Loucy (cell line): Measurements from ENCODE around the gene SRRM4.

ENCODE experiments used
- H2AFZ ChIP-seq: fragments of 200-600 bp; sonication (generic); 2 replicates; pipeline ENCODE4 v1.6.0; 2016; ENCODE audit warnings: antibody characterized with exemption, mild to moderate bottlenecking, low read length, moderate library complexity
- H3F3A ChIP-seq: fragments of 200-600 bp; 2 replicates; pipeline ENCODE4 v1.6.0; 2016; ENCODE audit warnings: antibody characterized with exemption, low read depth, mild to moderate bottlenecking
- H3K27me3 ChIP-seq: fragments of 200-600 bp; sonication (generic); 2 replicates; pipeline ENCODE4 v1.6.1; 2014; ENCODE audit warnings: low read length, mild to moderate bottlenecking; ENCODE audit not compliant: insufficient read depth, poor library complexity, severe bottlenecking
- H3K36me3 ChIP-seq: fragments of 200-600 bp; sonication (generic); 2 replicates; pipeline ENCODE4 v1.6.1; 2016; ENCODE audit warnings: low read length; ENCODE audit not compliant: insufficient read depth
- H3K4me1 ChIP-seq: fragments of 200-600 bp; sonication (generic); 2 replicates; pipeline ENCODE4 v1.5.1; 2014; ENCODE audit warnings: low read length, mild to moderate bottlenecking; ENCODE audit not compliant: insufficient read depth, poor library complexity, severe bottlenecking
- H3K4me2 ChIP-seq: fragments of 200-600 bp; sonication (generic); 2 replicates; pipeline ENCODE4 v1.6.0; 2014; ENCODE audit warnings: antibody characterized with exemption, low read length, low read depth, mild to moderate bottlenecking; ENCODE audit not compliant: poor library complexity, severe bottlenecking
- H3K4me3 ChIP-seq: fragments of 200-600 bp; sonication (generic); 2 replicates; pipeline ENCODE4 v1.5.1; 2014; ENCODE audit warnings: low read length, mild to moderate bottlenecking, mixed read lengths; ENCODE audit not compliant: poor library complexity, severe bottlenecking
- H3K79me2 ChIP-seq: fragments of 200-600 bp; sonication (generic); 2 replicates; pipeline ENCODE4 v1.6.1; 2014; ENCODE audit warnings: low read length; ENCODE audit not compliant: insufficient read depth
- H3K9ac ChIP-seq: fragments of 200-600 bp; sonication (generic); 2 replicates; pipeline ENCODE4 v1.6.0; 2014; ENCODE audit warnings: mild to moderate bottlenecking, low read depth, low read length, moderate library complexity; ENCODE audit not compliant: poor library complexity, severe bottlenecking
- H3K9me2 ChIP-seq: fragments of 200-600 bp; sonication (generic); replicated peaks from 2 replicates; pipeline ENCODE4 v1.6.1; 2016; ENCODE audit warnings: low read depth, low read length, mixed read lengths
- H3K9me3 ChIP-seq: fragments of 200-600 bp; sonication (generic); 2 replicates; pipeline ENCODE4 v1.6.1; 2014; ENCODE audit warnings: mild to moderate bottlenecking, antibody characterized with exemption, low read length, low read depth; ENCODE audit not compliant: insufficient read depth
- H4K20me1 ChIP-seq: fragments of 200-600 bp; sonication (generic); 2 replicates; pipeline ENCODE4 v1.6.0; 2014; ENCODE audit warnings: antibody characterized with exemption, low read length, mild to moderate bottlenecking; ENCODE audit not compliant: insufficient read depth, poor library complexity, severe bottlenecking
- EZH2phosphoT487 ChIP-seq: fragments of 200-600 bp; IDR thresholded peaks from 2 replicates; pipeline ENCODE4 v1.6.1; 2018; ENCODE audit warnings: antibody characterized with exemption, mild to moderate bottlenecking, moderate library complexity, borderline replicate concordance
- TF ChIP-seq, protein P1 (sequence below): fragments of 200-600 bp; sonication (generic); conservative IDR thresholded peaks from 2 replicates; pipeline ENCODE4 v1.5.1; 2014; ENCODE audit warnings: mild to moderate bottlenecking, antibody characterized with exemption, low read length

SRRM4 gene

DNA sequence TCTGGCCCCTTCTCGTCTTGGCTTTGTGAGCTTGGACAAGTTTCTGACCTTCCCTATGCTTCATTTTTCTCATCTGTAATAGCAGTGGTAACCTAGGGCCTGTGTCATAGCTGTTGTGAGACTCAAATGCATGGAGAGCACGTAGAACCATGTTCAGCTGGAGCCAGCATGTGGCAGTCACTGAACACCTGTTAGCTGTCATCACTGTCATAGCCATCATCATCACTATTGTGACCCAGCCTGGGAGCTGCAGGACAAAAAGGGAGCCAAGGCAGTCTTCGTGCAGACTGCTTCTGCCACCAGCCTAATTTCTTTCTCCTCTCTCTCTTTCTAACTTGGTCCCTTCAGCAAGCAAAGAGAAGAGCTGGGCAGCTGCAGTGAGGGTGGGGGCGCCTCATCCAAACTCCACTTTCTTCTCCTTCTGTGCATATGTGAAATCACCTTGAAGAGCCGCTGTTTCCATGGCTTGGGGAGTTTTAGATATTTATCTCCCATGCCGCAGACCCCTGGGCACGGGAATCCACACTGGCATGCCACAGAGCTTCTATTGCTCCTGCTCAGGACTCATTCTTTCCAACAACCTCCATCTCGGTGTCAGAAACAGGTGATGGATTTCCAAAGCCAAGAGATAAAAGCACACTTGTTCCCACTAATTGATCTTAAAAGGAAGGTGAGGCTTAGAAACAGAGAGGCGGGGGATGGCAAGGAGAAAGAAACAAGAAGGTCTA lies 87.0 kb downstream of the SRRM4 start:
- Histone ChIP-seq H3K4me1 (no peaks in the 10 kb centered on the region), H3K79me2 (no peaks in the 10 kb centered on the region), H3K9me3 (no peaks in the 10 kb centered on the region), H3K27me3 (no peaks in the 10 kb centered on the region), H2AFZ (no peak overlapping the region), H3K4me2 (no peak overlapping the region), H3F3A (no peaks in the 10 kb centered on the region), H3K9ac (no peak overlapping the region), H3K36me3 (no peaks in the 10 kb centered on the region), H3K9me2 (no peaks in the 10 kb centered on the region), H3K4me3 (no peak overlapping the region), H4K20me1 (no peaks in the 10 kb centered on the region)
- TF ChIP-seq EZH2phosphoT487 = no peak
- TF ChIP-seq, protein P1, sequence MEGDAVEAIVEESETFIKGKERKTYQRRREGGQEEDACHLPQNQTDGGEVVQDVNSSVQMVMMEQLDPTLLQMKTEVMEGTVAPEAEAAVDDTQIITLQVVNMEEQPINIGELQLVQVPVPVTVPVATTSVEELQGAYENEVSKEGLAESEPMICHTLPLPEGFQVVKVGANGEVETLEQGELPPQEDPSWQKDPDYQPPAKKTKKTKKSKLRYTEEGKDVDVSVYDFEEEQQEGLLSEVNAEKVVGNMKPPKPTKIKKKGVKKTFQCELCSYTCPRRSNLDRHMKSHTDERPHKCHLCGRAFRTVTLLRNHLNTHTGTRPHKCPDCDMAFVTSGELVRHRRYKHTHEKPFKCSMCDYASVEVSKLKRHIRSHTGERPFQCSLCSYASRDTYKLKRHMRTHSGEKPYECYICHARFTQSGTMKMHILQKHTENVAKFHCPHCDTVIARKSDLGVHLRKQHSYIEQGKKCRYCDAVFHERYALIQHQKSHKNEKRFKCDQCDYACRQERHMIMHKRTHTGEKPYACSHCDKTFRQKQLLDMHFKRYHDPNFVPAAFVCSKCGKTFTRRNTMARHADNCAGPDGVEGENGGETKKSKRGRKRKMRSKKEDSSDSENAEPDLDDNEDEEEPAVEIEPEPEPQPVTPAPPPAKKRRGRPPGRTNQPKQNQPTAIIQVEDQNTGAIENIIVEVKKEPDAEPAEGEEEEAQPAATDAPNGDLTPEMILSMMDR = no peak

DNA sequence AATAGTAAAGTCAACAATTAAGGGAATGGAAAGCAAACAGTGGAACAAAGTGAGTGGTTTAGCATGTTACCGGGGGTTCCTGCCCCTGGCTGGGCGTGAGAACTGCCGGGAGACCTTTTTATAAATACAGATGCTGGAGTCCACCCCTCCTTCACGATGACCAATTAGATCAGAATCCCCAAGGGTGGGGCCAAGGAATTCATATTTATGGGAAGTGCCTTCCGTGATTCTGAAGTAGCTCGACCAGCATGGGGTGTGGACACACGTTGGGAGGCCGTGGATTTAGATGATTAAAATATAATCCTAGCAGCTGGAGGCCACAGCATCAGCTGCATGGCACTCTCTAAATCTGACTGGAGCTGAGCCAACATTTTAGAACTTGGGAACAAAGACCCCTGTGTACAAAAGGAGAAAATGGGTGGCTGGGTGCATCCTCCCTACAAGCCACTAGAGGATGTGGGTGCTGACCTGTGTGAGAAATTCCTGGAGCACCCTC lies 87.9 kb downstream of the SRRM4 start:
- Histone ChIP-seq H3K4me3 (no peak overlapping the region), H3K4me1 (no peaks in the 10 kb centered on the region), H3K9me2 (no peaks in the 10 kb centered on the region), H3K9ac (no peak overlapping the region), H3F3A (no peaks in the 10 kb centered on the region), H3K9me3 (no peaks in the 10 kb centered on the region), H3K4me2 (no peak overlapping the region), H3K36me3 (no peaks in the 10 kb centered on the region), H2AFZ (no peak overlapping the region), H4K20me1 (no peaks in the 10 kb centered on the region), H3K27me3 (no peaks in the 10 kb centered on the region), H3K79me2 (no peaks in the 10 kb centered on the region)
- TF ChIP-seq EZH2phosphoT487 = no peak
- TF ChIP-seq, protein P1 = no peak

DNA sequence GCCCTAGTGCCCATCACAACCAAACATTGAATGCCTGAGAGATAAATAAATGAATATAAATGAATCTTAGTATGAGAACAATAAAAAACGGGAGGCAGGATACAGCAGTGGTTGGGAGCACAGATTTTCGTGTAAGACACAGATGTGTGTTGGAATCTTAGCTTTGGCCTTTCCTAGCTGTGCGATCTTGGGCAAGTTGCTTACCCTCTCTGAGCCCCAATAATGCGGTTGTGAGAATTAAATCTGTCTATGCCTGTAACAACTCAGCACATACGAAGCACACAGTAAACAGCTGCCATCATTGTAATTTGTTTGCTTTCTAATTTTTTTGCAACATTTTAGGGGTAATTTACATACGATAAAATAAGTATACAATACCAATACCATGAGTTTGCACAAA lies 89.8 kb downstream of the SRRM4 start:
- H3K9ac ChIP-seq = no peak overlapping the region
- H3K27me3 ChIP-seq = no peaks in the 10 kb centered on the region
- no peaks in the 10 kb centered on the region for H3K36me3 ChIP-seq
- no peak overlapping the region for H3K4me2 ChIP-seq
- H3K9me2 ChIP-seq = no peaks in the 10 kb centered on the region
- TF ChIP-seq, protein P1 = no peak
- TF ChIP-seq EZH2phosphoT487 = no peak
- H3F3A ChIP-seq = no peaks in the 10 kb centered on the region
- no peak overlapping the region for H2AFZ ChIP-seq
- no peaks in the 10 kb centered on the region for H3K79me2 ChIP-seq
- H3K4me1 ChIP-seq = no peaks in the 10 kb centered on the region
- no peaks in the 10 kb centered on the region for H3K9me3 ChIP-seq
- no peak overlapping the region for H3K4me3 ChIP-seq
- H4K20me1 ChIP-seq = no peaks in the 10 kb centered on the region
